Activated CD4-positive, alpha-beta T cell treated with anti-CD3 and anti-CD28 coated beads, Interleukin-2, amount 50 U/mL, for 1 hour (primary cell): ENCODE measurements around the gene ADORA1.

Experiments used
- DNase-seq: peaks from one replicate; pipeline ENCODE4 v3.0.0-alpha.2; 2020

Gene ADORA1

GRCh38 chr1:203124011-203124410 lies 3.5 kb upstream of the ADORA1 start:
- DNase-seq = no peak

GRCh38 chr1:203124546-203125317 lies 2.8 kb upstream of the ADORA1 start:
- DNase-seq = no peak

GRCh38 chr1:203126151-203126865 lies 1.2 kb upstream of the ADORA1 start:
- no peak for DNase-seq

GRCh38 chr1:203126866-203127665 lies 460 bp upstream of the ADORA1 start:
- no peak for DNase-seq

- DNase-seq = no peak
Observed at GRCh38 chr1:203128431-203128715, 847 bp downstream of the ADORA1 start.

GRCh38 chr1:203128716-203129500 lies 1.4 kb downstream of the ADORA1 start:
- DNase-seq = no peak

GRCh38 chr1:203129501-203130231 lies 2.1 kb downstream of the ADORA1 start:
- DNase-seq = no peak

- no peak for DNase-seq
Observed at GRCh38 chr1:203130358-203130985, 2.9 kb downstream of the ADORA1 start.

GRCh38 chr1:203131548-203132200 lies 4.1 kb downstream of the ADORA1 start:
- DNase-seq = no peak

GRCh38 chr1:203133970-203134725 lies 6.6 kb downstream of the ADORA1 start:
- no peak for DNase-seq

- no peak for DNase-seq
Observed at GRCh38 chr1:203135636-203136305, 8.2 kb downstream of the ADORA1 start.

GRCh38 chr1:203136409-203137042 lies 9.0 kb downstream of the ADORA1 start:
- DNase-seq = no peak

GRCh38 chr1:203137324-203137723 lies 9.8 kb downstream of the ADORA1 start:
- DNase-seq = no peak

- no peak for DNase-seq
Observed at GRCh38 chr1:203138066-203138465, 10.5 kb downstream of the ADORA1 start.

- no peak for DNase-seq
Observed at GRCh38 chr1:203139976-203140475, 12.5 kb downstream of the ADORA1 start.

- no peak for DNase-seq
Observed at GRCh38 chr1:203140743-203141520, 13.4 kb downstream of the ADORA1 start.

- no peak for DNase-seq
Observed at GRCh38 chr1:203142124-203142523, 14.6 kb downstream of the ADORA1 start.

GRCh38 chr1:203142684-203143408 lies 15.3 kb downstream of the ADORA1 start:
- DNase-seq = no peak
